DND-41 (cell line): ENCODE results near the gene SF3A1.

Experiments used
- EZH2 ChIP-seq: IDR thresholded peaks from 3 replicates; pipeline ENCODE4 v1.6.1; 2012; ENCODE audit warnings: borderline replicate concordance, low read depth, mild to moderate bottlenecking, moderate library complexity, low read length, inconsistent platforms; ENCODE audit not compliant: severe bottlenecking
- TF ChIP-seq, protein P1 (sequence below): IDR thresholded peaks from 2 replicates; pipeline ENCODE4 v1.5.1; 2012; ENCODE audit warnings: borderline replicate concordance, low read length, moderate library complexity, mild to moderate bottlenecking; ENCODE audit not compliant: poor library complexity, severe bottlenecking; ENCODE audit errors: extremely low read depth

GRCh38 chr22:30398685-30399680 is 42.3 kb upstream of the SF3A1 start:
- TF ChIP-seq, protein P1, sequence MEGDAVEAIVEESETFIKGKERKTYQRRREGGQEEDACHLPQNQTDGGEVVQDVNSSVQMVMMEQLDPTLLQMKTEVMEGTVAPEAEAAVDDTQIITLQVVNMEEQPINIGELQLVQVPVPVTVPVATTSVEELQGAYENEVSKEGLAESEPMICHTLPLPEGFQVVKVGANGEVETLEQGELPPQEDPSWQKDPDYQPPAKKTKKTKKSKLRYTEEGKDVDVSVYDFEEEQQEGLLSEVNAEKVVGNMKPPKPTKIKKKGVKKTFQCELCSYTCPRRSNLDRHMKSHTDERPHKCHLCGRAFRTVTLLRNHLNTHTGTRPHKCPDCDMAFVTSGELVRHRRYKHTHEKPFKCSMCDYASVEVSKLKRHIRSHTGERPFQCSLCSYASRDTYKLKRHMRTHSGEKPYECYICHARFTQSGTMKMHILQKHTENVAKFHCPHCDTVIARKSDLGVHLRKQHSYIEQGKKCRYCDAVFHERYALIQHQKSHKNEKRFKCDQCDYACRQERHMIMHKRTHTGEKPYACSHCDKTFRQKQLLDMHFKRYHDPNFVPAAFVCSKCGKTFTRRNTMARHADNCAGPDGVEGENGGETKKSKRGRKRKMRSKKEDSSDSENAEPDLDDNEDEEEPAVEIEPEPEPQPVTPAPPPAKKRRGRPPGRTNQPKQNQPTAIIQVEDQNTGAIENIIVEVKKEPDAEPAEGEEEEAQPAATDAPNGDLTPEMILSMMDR, result no peak
- TF ChIP-seq EZH2, result no peak
